ENCODE measurements around the gene NCOA5. TPM values are rescaled to one million over a fixed set of nuclear protein-coding genes. Genes with fewer than 3 reads are reported as not detected.

NCOA5 gene
- total and polyA plus RNA-seq, 2 experiments from 2014 or later: 24.0 to 26.2 TPM

- TF ChIP-seq EZH2 (IDR thresholded peaks at IDR 0.05; ENCODE audit: borderline replicate concordance) (no peak), EZH2phosphoT487 (IDR thresholded peaks at IDR 0.05; ENCODE audit: low read depth, severe bottlenecking, unreplicated experiment) (no peak), CTCF (IDR thresholded peaks at IDR 0.05; ENCODE audit: poor library complexity) (no peak)
- H3K4me3 ChIP-seq: no peak overlapping the region
- H3K27ac ChIP-seq: no peak overlapping the region
- no peaks in the 10 kb centered on the region for H3K27me3 ChIP-seq
- WGBS (ENCODE audit: low lambda C conversion rate, missing lambda C conversion rate): 97% methylated on average over 3 of the region's 3 CpGs
- H4K20me1 ChIP-seq (ENCODE audit: insufficient read depth, poor library complexity, severe bottlenecking): peaks cover 53% of the 10 kb centered on the region
- no peak overlapping the region for H2AFZ ChIP-seq
- no peak for DNase-seq (ENCODE audit: low spot score)
- no peaks in the 10 kb centered on the region for H3K4me1 ChIP-seq (ENCODE audit: insufficient read depth)
- no peaks in the 10 kb centered on the region for H3K36me3 ChIP-seq (replicated peaks; ENCODE audit: insufficient read depth, low read depth)
- H3K4me2 ChIP-seq: no peak overlapping the region
- no peaks in the 10 kb centered on the region for H3K9me3 ChIP-seq (ENCODE audit: low read depth)
- peaks cover 16% of the 10 kb centered on the region for H3K79me2 ChIP-seq
- no peaks in the 10 kb centered on the region for H3K9me2 ChIP-seq (replicated peaks; ENCODE audit: insufficient read depth)
Observed at GRCh38 chr20:46065691-46066090, 24.1 kb downstream of the NCOA5 start.

GRCh38 chr20:46065006-46065405 is 24.8 kb downstream of the NCOA5 start:
- H4K20me1 ChIP-seq (ENCODE audit: insufficient read depth, poor library complexity, severe bottlenecking): peaks cover 58% of the 10 kb centered on the region
- no peak overlapping the region for H2AFZ ChIP-seq
- H3K9me3 ChIP-seq (ENCODE audit: low read depth): no peaks in the 10 kb centered on the region
- peaks cover 12% of the 10 kb centered on the region for H3K79me2 ChIP-seq
- TF ChIP-seq CTCF (IDR thresholded peaks at IDR 0.05; ENCODE audit: poor library complexity) (no peak), EZH2phosphoT487 (IDR thresholded peaks at IDR 0.05; ENCODE audit: low read depth, severe bottlenecking, unreplicated experiment) (no peak), EZH2 (IDR thresholded peaks at IDR 0.05; ENCODE audit: borderline replicate concordance) (no peak)
- 90% methylated on average over 9 of the region's 9 CpGs for WGBS (ENCODE audit: low lambda C conversion rate, missing lambda C conversion rate)
- no peaks in the 10 kb centered on the region for H3K36me3 ChIP-seq (replicated peaks; ENCODE audit: insufficient read depth, low read depth)
- H3K9me2 ChIP-seq (replicated peaks; ENCODE audit: insufficient read depth): no peaks in the 10 kb centered on the region
- H3K4me1 ChIP-seq (ENCODE audit: insufficient read depth): no peaks in the 10 kb centered on the region
- no peak overlapping the region for H3K4me3 ChIP-seq
- H3K4me2 ChIP-seq: no peak overlapping the region
- DNase-seq (ENCODE audit: low spot score): no peak
- H3K27ac ChIP-seq: no peak overlapping the region
- no peaks in the 10 kb centered on the region for H3K27me3 ChIP-seq

GRCh38 chr20:46063652-46064054 is 26.1 kb downstream of the NCOA5 start:
- Histone ChIP-seq H3K27me3 (no peaks in the 10 kb centered on the region), H3K79me2 (peaks cover 6% of the 10 kb centered on the region), H3K9me2 (replicated peaks; ENCODE audit: insufficient read depth) (no peaks in the 10 kb centered on the region), H2AFZ (no peak overlapping the region), H3K27ac (no peak overlapping the region), H3K4me3 (no peak overlapping the region), H3K4me1 (ENCODE audit: insufficient read depth) (peaks cover 10% of the 10 kb centered on the region), H4K20me1 (ENCODE audit: insufficient read depth, poor library complexity, severe bottlenecking) (peaks cover 61% of the 10 kb centered on the region), H3K9me3 (ENCODE audit: low read depth) (no peaks in the 10 kb centered on the region), H3K36me3 (replicated peaks; ENCODE audit: insufficient read depth, low read depth) (no peaks in the 10 kb centered on the region), H3K4me2 (no peak overlapping the region)
- WGBS (ENCODE audit: low lambda C conversion rate, missing lambda C conversion rate): 94% methylated on average over 3 of the region's 3 CpGs
- TF ChIP-seq CTCF (IDR thresholded peaks at IDR 0.05; ENCODE audit: poor library complexity): no peak
- no peak for TF ChIP-seq EZH2 (IDR thresholded peaks at IDR 0.05; ENCODE audit: borderline replicate concordance)
- no peak for TF ChIP-seq EZH2phosphoT487 (IDR thresholded peaks at IDR 0.05; ENCODE audit: low read depth, severe bottlenecking, unreplicated experiment)
- no peak for DNase-seq (ENCODE audit: low spot score)

- TF ChIP-seq EZH2 (IDR thresholded peaks at IDR 0.05; ENCODE audit: borderline replicate concordance) (no peak), CTCF (IDR thresholded peaks at IDR 0.05; ENCODE audit: poor library complexity) (no peak), EZH2phosphoT487 (IDR thresholded peaks at IDR 0.05; ENCODE audit: low read depth, severe bottlenecking, unreplicated experiment) (no peak)
- no peak overlapping the region for H3K27ac ChIP-seq
- peaks cover 61% of the 10 kb centered on the region for H4K20me1 ChIP-seq (ENCODE audit: insufficient read depth, poor library complexity, severe bottlenecking)
- WGBS (ENCODE audit: low lambda C conversion rate, missing lambda C conversion rate): 94% methylated on average over 8 of the region's 8 CpGs
- H3K4me3 ChIP-seq: no peak overlapping the region
- H3K9me3 ChIP-seq (ENCODE audit: low read depth): no peaks in the 10 kb centered on the region
- DNase-seq (ENCODE audit: low spot score): no peak
- no peak overlapping the region for H3K4me2 ChIP-seq
- no peaks in the 10 kb centered on the region for H3K36me3 ChIP-seq (replicated peaks; ENCODE audit: insufficient read depth, low read depth)
- peaks cover 6% of the 10 kb centered on the region for H3K79me2 ChIP-seq
- H2AFZ ChIP-seq: no peak overlapping the region
- no peaks in the 10 kb centered on the region for H3K27me3 ChIP-seq
- H3K9me2 ChIP-seq (replicated peaks; ENCODE audit: insufficient read depth): no peaks in the 10 kb centered on the region
- peaks cover 12% of the 10 kb centered on the region for H3K4me1 ChIP-seq (ENCODE audit: insufficient read depth)
Observed at GRCh38 chr20:46063151-46063550, 26.6 kb downstream of the NCOA5 start.
